Activated CD4-positive, alpha-beta T cell treated with anti-CD3 and anti-CD28 coated beads, Interleukin-2, amount 50 U/mL, for 24 hours (primary cell): Measurements from ENCODE around the gene EED.
"Not testable (repeated sequence)": the region's sequence is repeated elsewhere in the genome, so short reads cannot be mapped to it uniquely, and the experiment has no call there.

Experiments
- DNase-seq, 2 donors: peaks; one replicate each; pipeline ENCODE4 v3.0.0-alpha.2; 2020; ENCODE audit warnings: low read depth in 1 of 2, low spot score in 1 of 2

The EED gene

GRCh38 chr11:86218125-86219084 is 26.1 kb upstream of the EED start:
- DNase-seq: peak; percentile 21 to 65

GRCh38 chr11:86219311-86220193 is 25.0 kb upstream of the EED start:
- DNase-seq: no peak

- DNase-seq: no peak
These were observed 23.9 kb upstream of the EED start for GRCh38 chr11:86220653-86221052.

GRCh38 chr11:86222081-86222480 is 22.5 kb upstream of the EED start:
- no peak for DNase-seq

- DNase-seq: not testable (repeated sequence)
These were observed 20.0 kb upstream of the EED start for GRCh38 chr11:86224575-86224974.

GRCh38 chr11:86225344-86225743 is 19.2 kb upstream of the EED start:
- not testable (repeated sequence) for DNase-seq

GRCh38 chr11:86228269-86229038 is 16.1 kb upstream of the EED start:
- no peak for DNase-seq

GRCh38 chr11:86229039-86229330 is 15.6 kb upstream of the EED start:
- DNase-seq: peak in 1 of 2 donors; percentile 61

- no peak for DNase-seq
These were observed 14.3 kb upstream of the EED start for GRCh38 chr11:86230179-86230804.

- DNase-seq: no peak
These were observed 13.6 kb upstream of the EED start for GRCh38 chr11:86230921-86231434.

- no peak for DNase-seq
These were observed 12.0 kb upstream of the EED start for GRCh38 chr11:86232556-86232955.

- no peak for DNase-seq
These were observed 9.6 kb upstream of the EED start for GRCh38 chr11:86234831-86235461.

GRCh38 chr11:86237267-86237804 is 7.2 kb upstream of the EED start:
- no peak for DNase-seq

GRCh38 chr11:86240164-86240563 is 4.4 kb upstream of the EED start:
- DNase-seq: no peak

GRCh38 chr11:86241956-86242535 is 2.5 kb upstream of the EED start:
- DNase-seq: no peak

- DNase-seq: no peak
These were observed 1.2 kb upstream of the EED start for GRCh38 chr11:86243396-86243795.

GRCh38 chr11:86244063-86244521 is 461 bp upstream of the EED start:
- DNase-seq: peak in 1 of 2 donors; percentile 89

GRCh38 chr11:86245369-86246292 is 1.1 kb downstream of the EED start:
- peak in 1 of 2 donors; percentile 14 for DNase-seq
